Caco-2 (cell line): Measurements from ENCODE around the gene APOLD1. TPM values are rescaled to one million over a fixed set of nuclear protein-coding genes. Genes with fewer than 3 reads are reported as not detected.

Source experiments
- BruUV-seq: library from RNA; stranded (reverse); fragments of 400-500 nt; replicated peaks from 2 replicates; lab custom pipeline; 2021; lab: Mats Ljungman, UMichigan
- CTCF ChIA-PET: fragments of 300-600 bp; sonication (Branson Sonifier 250); formaldehyde crosslinking; loops from one replicate; lab custom pipeline; 2022; ENCODE audit warnings: antibody characterized with exemption; lab: Charles Lee
- POLR2A ChIA-PET: fragments of 300-600 bp; sonication (Branson Sonifier 250); formaldehyde crosslinking; loops from one replicate; lab custom pipeline; 2022; ENCODE audit warnings: antibody characterized with exemption; lab: Charles Lee
- DNase-seq, 2 experiments: peaks; one replicate each; pipeline versions ENCODE4 v3.0.0 to v3.0.0-alpha.2; 2020 to 2022
- H3K27me3 ChIP-seq: replicated peaks from 2 replicates; pipeline ENCODE4 v1.6.0; 2011; ENCODE audit warnings: low read length; ENCODE audit not compliant: control insufficient read depth, insufficient read depth
- H3K36me3 ChIP-seq: 2 replicates; pipeline ENCODE4 v1.5.1; 2011; ENCODE audit warnings: low read length; ENCODE audit not compliant: control insufficient read depth, insufficient read depth
- H3K4me1 ChIP-seq: fragments of 250-450 bp; sonication (Bioruptor Pico); 2 replicates; pipeline ENCODE4 v1.5.1; 2020; ENCODE audit warnings: mild to moderate bottlenecking
- H3K4me3 ChIP-seq: 2 replicates; pipeline ENCODE4 v1.5.1; 2011; ENCODE audit warnings: low read depth, mild to moderate bottlenecking, control low read depth, low read length
- H3K9me3 ChIP-seq: fragments of 250-450 bp; sonication (Bioruptor Pico); 2 replicates; pipeline ENCODE4 v1.5.1; 2020; ENCODE audit warnings: mild to moderate bottlenecking, moderate library complexity
- H3K27ac Mint-ChIP-seq: one replicate; pipeline ENCODE4 v1.8.0; 2022; ENCODE audit warnings: mixed read lengths; ENCODE audit not compliant: unreplicated experiment
- H3K27me3 Mint-ChIP-seq: one replicate; pipeline ENCODE4 v1.8.0; 2022; ENCODE audit warnings: mixed read lengths; ENCODE audit not compliant: insufficient read depth, unreplicated experiment
- H3K36me3 Mint-ChIP-seq: one replicate; pipeline ENCODE4 v1.8.0; 2022; ENCODE audit warnings: mild to moderate bottlenecking, mixed read lengths; ENCODE audit not compliant: insufficient read depth, unreplicated experiment
- H3K4me1 Mint-ChIP-seq: one replicate; pipeline ENCODE4 v1.8.0; 2022; ENCODE audit warnings: low read depth, mixed read lengths; ENCODE audit not compliant: unreplicated experiment
- H3K4me3 Mint-ChIP-seq: one replicate; pipeline ENCODE4 v1.8.0; 2022; ENCODE audit warnings: mild to moderate bottlenecking, moderate library complexity, mixed read lengths; ENCODE audit not compliant: unreplicated experiment
- H3K9me3 Mint-ChIP-seq: one replicate; pipeline ENCODE4 v1.8.0; 2022; ENCODE audit warnings: mixed read lengths; ENCODE audit not compliant: unreplicated experiment
- intact Hi-C: fragments of 100-400 bp; cut with micrococcal nuclease; formaldehyde crosslinking; loops from one replicate; pipeline ENCODE4 v1.10.0; 2022; ENCODE audit not compliant: unreplicated experiment
- total RNA-seq: library from RNA; stranded (reverse); gene quantifications from 2 replicates; pipeline ENCODE4 v1.2.3, GENCODE V29; 2022
- TF ChIP-seq, protein P1 (sequence below), 2 experiments: fragments of 200-600 bp in 1 of 2; IDR thresholded peaks; 1 replicate in 1 of 2; 2 replicates in 1 of 2; pipeline versions ENCODE4 v1.5.1 to v1.8.0; 2011 to 2022; ENCODE audit warnings: antibody characterized with exemption in 1 of 2, control low read depth in 1 of 2, inconsistent platforms in 1 of 2, low read depth in 1 of 2, low read length in 1 of 2, mild to moderate bottlenecking in 1 of 2, moderate library complexity in 1 of 2; ENCODE audit not compliant: insufficient read depth in 1 of 2, severe bottlenecking in 1 of 2, unreplicated experiment in 1 of 2

APOLD1 gene
- total RNA-seq, 1 experiment from 2014 or later = 4.1 TPM

- H3K9me3 Mint-ChIP-seq = no peaks in the 10 kb centered on the region
- intact Hi-C loops = loop anchor here (1.0 to 5.0 kb wide), 7 partner anchors 24 to 423 kb away; partner anchors contain the start of genes DDX47 and GPRC5A
- TF ChIP-seq, protein P1, sequence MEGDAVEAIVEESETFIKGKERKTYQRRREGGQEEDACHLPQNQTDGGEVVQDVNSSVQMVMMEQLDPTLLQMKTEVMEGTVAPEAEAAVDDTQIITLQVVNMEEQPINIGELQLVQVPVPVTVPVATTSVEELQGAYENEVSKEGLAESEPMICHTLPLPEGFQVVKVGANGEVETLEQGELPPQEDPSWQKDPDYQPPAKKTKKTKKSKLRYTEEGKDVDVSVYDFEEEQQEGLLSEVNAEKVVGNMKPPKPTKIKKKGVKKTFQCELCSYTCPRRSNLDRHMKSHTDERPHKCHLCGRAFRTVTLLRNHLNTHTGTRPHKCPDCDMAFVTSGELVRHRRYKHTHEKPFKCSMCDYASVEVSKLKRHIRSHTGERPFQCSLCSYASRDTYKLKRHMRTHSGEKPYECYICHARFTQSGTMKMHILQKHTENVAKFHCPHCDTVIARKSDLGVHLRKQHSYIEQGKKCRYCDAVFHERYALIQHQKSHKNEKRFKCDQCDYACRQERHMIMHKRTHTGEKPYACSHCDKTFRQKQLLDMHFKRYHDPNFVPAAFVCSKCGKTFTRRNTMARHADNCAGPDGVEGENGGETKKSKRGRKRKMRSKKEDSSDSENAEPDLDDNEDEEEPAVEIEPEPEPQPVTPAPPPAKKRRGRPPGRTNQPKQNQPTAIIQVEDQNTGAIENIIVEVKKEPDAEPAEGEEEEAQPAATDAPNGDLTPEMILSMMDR (IDR thresholded peaks at IDR 0.05; ENCODE audit: insufficient read depth in 1 of 2, low read depth in 1 of 2, low read length in 1 of 2, severe bottlenecking in 1 of 2, unreplicated experiment in 1 of 2) = peak; percentile 85 to 96
- peak overlapping the region; percentile 20 for H3K4me3 Mint-ChIP-seq
- Histone ChIP-seq H3K36me3 (no peaks in the 10 kb centered on the region), H3K4me1 (peaks cover 52% of the 10 kb centered on the region), H3K4me3 (no peak overlapping the region), H3K27me3 (no peaks in the 10 kb centered on the region), H3K9me3 (no peaks in the 10 kb centered on the region)
- H3K4me1 Mint-ChIP-seq = peaks cover 28% of the 10 kb centered on the region
- H3K27ac Mint-ChIP-seq = peak overlapping the region; percentile 95
- no peaks in the 10 kb centered on the region for H3K36me3 Mint-ChIP-seq
- POLR2A ChIA-PET = interaction anchor here (0.6 kb wide), 1 partner anchor 1862 kb away, joined by 3 read pairs; no protein-coding TSS in a partner anchor
- CTCF ChIA-PET = interaction anchor here (0.6 to 2.2 kb wide), 6 partner anchors 23 to 187 kb away, joined by 3 to 6 read pairs (median 4); partner anchors contain the start of gene GPRC5A
- DNase-seq = peak; percentile 83
- BruUV-seq = no TSS peak
- H3K27me3 Mint-ChIP-seq = no peaks in the 10 kb centered on the region
Observed at GRCh38 chr12:12788675-12789368, 3.4 kb downstream of the APOLD1 start.

DNA sequence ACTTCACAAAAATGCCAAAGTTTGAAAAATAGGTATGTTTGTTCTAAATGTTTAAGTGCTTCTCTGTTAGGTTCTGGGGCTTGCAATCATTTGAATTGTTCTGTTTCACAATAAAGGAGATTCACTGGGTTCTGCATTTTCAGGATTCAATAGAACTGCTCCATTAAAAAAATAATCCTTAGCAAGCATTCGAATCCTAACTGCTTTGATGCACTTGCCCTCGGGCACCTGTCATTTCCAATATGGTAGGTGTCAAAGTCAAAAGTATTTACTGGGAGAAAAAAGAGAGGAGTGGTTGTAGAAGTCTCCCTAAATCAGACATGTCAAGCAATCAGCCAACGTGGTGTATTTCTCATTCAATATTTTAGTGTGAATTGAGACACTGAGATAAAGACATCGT is 5.5 kb downstream of the APOLD1 start:
- no peak for DNase-seq
- H3K4me1 Mint-ChIP-seq = peaks cover 28% of the 10 kb centered on the region
- Histone ChIP-seq H3K36me3 (no peaks in the 10 kb centered on the region), H3K27me3 (no peaks in the 10 kb centered on the region), H3K9me3 (no peaks in the 10 kb centered on the region), H3K4me1 (peaks cover 47% of the 10 kb centered on the region), H3K4me3 (no peak overlapping the region)
- H3K4me3 Mint-ChIP-seq = peak overlapping the region; percentile 4
- TF ChIP-seq, protein P1 (IDR thresholded peaks at IDR 0.05; ENCODE audit: insufficient read depth in 1 of 2, low read depth in 1 of 2, low read length in 1 of 2, severe bottlenecking in 1 of 2, unreplicated experiment in 1 of 2) = no peak
- H3K27me3 Mint-ChIP-seq = no peaks in the 10 kb centered on the region
- intact Hi-C loops = no loop called here
- no peaks in the 10 kb centered on the region for H3K36me3 Mint-ChIP-seq
- H3K9me3 Mint-ChIP-seq = no peaks in the 10 kb centered on the region
- BruUV-seq = no TSS peak
- H3K27ac Mint-ChIP-seq = peak overlapping the region; percentile 25
- CTCF ChIA-PET = no interaction called here
- POLR2A ChIA-PET = no interaction called here

- no peak for DNase-seq
- Mint-ChIP-seq H3K4me1 (peaks cover 28% of the 10 kb centered on the region), H3K9me3 (no peaks in the 10 kb centered on the region), H3K36me3 (no peaks in the 10 kb centered on the region), H3K27me3 (no peaks in the 10 kb centered on the region), H3K4me3 (peak overlapping the region; percentile 54), H3K27ac (no peak overlapping the region)
- no peaks in the 10 kb centered on the region for H3K9me3 ChIP-seq
- CTCF ChIA-PET = no interaction called here
- POLR2A ChIA-PET = no interaction called here
- TF ChIP-seq, protein P1 (IDR thresholded peaks at IDR 0.05; ENCODE audit: insufficient read depth in 1 of 2, low read depth in 1 of 2, low read length in 1 of 2, severe bottlenecking in 1 of 2, unreplicated experiment in 1 of 2) = no peak
- no peak overlapping the region for H3K4me3 ChIP-seq
- peaks cover 45% of the 10 kb centered on the region for H3K4me1 ChIP-seq
- no peaks in the 10 kb centered on the region for H3K27me3 ChIP-seq
- BruUV-seq = no TSS peak
- H3K36me3 ChIP-seq = no peaks in the 10 kb centered on the region
- intact Hi-C loops = loop anchor here (1.0 kb wide), 1 partner anchor 21 kb away; the partner anchor contains the start of gene DDX47
Observed at GRCh38 chr12:12791756-12792369, 6.4 kb downstream of the APOLD1 start.
